SK-N-SH (cell line): ENCODE results near the gene SPSB1. TPM values are rescaled to one million over a fixed set of nuclear protein-coding genes. Genes with fewer than 3 reads are reported as not detected.
A peak's percentile ranks its signal among the peaks of the same experiment; 100 is the strongest.
"Not testable (repeated sequence)": the region's sequence is repeated elsewhere in the genome, so short reads cannot be mapped to it uniquely, and the experiment has no call there.

Experiments
- CTCF ChIA-PET: fragments of 300-600, 350-600 bp; formaldehyde crosslinking; extraction: SDS; loops from one replicate; lab custom pipeline; 2021; lab: Yijun Ruan, JAX
- POLR2A ChIA-PET: fragments of 350-600 bp; sonication (Branson Sonifier 250); formaldehyde crosslinking; extraction: SDS; loops from one replicate; lab custom pipeline; 2020; ENCODE audit warnings: antibody characterized with exemption, inconsistent platforms; lab: Yijun Ruan, JAX
- DNase-seq: peaks from one replicate; pipeline ENCODE4 v3.0.0; 2012
- H2AFZ ChIP-seq: fragments of 200-600 bp; sonication (generic); 2 replicates; pipeline ENCODE4 v1.8.1; 2016; ENCODE audit warnings: antibody characterized with exemption, mild to moderate bottlenecking, low read depth
- H3F3A ChIP-seq: fragments of 200-600 bp; sonication (generic); replicated peaks from 2 replicates; pipeline ENCODE3; 2016; ENCODE audit warnings: antibody characterized with exemption, mild to moderate bottlenecking; ENCODE audit not compliant: insufficient read depth
- H3K27ac ChIP-seq, 2 experiments: fragments of 200-500 bp in 1 of 2; fragments of 200-600 bp in 1 of 2; sonication (Bioruptor generic) in 1 of 2; sonication (generic), shearing (Covaris generic) in 1 of 2; 2 replicates each; pipeline versions ENCODE4 v1.5.1 to v1.6.1; 2014 to 2016; ENCODE audit warnings: low read depth in 2 of 2, inconsistent platforms in 1 of 2, low read length in 1 of 2, mild to moderate bottlenecking in 1 of 2, mixed read lengths in 1 of 2
- H3K27me3 ChIP-seq: fragments of 200-600 bp; sonication (generic), shearing (Covaris generic); 2 replicates; pipeline ENCODE4 v1.6.1; 2016; ENCODE audit warnings: mixed run types; ENCODE audit not compliant: insufficient read depth
- H3K36me3 ChIP-seq, 2 experiments: fragments of 200-500 bp in 1 of 2; fragments of 200-600 bp in 1 of 2; sonication (Bioruptor generic) in 1 of 2; sonication (generic) in 1 of 2; replicated peaks in 1 of 2; 2 replicates each; pipeline versions ENCODE3 to v1.5.1; 2014 to 2016; ENCODE audit warnings: low read length in 1 of 2, mild to moderate bottlenecking in 1 of 2; ENCODE audit not compliant: insufficient read depth in 2 of 2, control insufficient read depth in 1 of 2
- H3K4me1 ChIP-seq, 2 experiments: fragments of 200-500 bp in 1 of 2; fragments of 200-600 bp in 1 of 2; sonication (Bioruptor generic) in 1 of 2; sonication (generic), shearing (Covaris generic) in 1 of 2; 2 replicates each; pipeline versions ENCODE4 v1.5.1 to v1.6.1; 2014 to 2016; ENCODE audit warnings: low read depth in 1 of 2, low read length in 1 of 2, mixed run types in 1 of 2; ENCODE audit not compliant: insufficient read depth in 2 of 2, control insufficient read depth in 1 of 2
- H3K4me2 ChIP-seq: fragments of 200-600 bp; sonication (generic), shearing (Covaris generic); 2 replicates; pipeline ENCODE4 v1.6.1; 2017; ENCODE audit warnings: mixed run types
- H3K4me3 ChIP-seq, 2 experiments: fragments of 200-500 bp in 1 of 2; fragments of 200-600 bp in 1 of 2; sonication (Bioruptor generic) in 1 of 2; sonication (generic), shearing (Covaris generic) in 1 of 2; 2 replicates each; pipeline versions ENCODE4 v1.5.1 to v1.8.1; 2014 to 2016; ENCODE audit warnings: low read depth in 2 of 2, inconsistent platforms in 1 of 2, low read length in 1 of 2, mild to moderate bottlenecking in 1 of 2, mixed read lengths in 1 of 2, moderate library complexity in 1 of 2
- H3K79me2 ChIP-seq: fragments of 200-600 bp; sonication (generic); 2 replicates; pipeline ENCODE4 v1.8.1; 2017; ENCODE audit warnings: mild to moderate bottlenecking; ENCODE audit not compliant: insufficient read depth
- H3K9ac ChIP-seq: fragments of 200-600 bp; sonication (generic); 2 replicates; pipeline ENCODE4 v1.6.1; 2017; ENCODE audit warnings: mixed run types
- H3K9me2 ChIP-seq: fragments of 200-600 bp; sonication (generic); 2 replicates; pipeline ENCODE4 v1.6.1; 2017; ENCODE audit warnings: mixed run types
- H3K9me3 ChIP-seq: fragments of 200-600 bp; sonication (generic); 2 replicates; pipeline ENCODE4 v1.6.1; 2017; ENCODE audit warnings: mixed run types, mild to moderate bottlenecking, moderate library complexity
- H4K20me1 ChIP-seq: fragments of 200-600 bp; sonication (generic); 2 replicates; pipeline ENCODE4 v1.6.1; 2017; ENCODE audit warnings: mild to moderate bottlenecking, mixed run types; ENCODE audit not compliant: insufficient read depth
- CHD2 ChIP-seq: fragments of 150-350 bp; IDR thresholded peaks from 2 replicates; pipeline ENCODE4 v1.6.1; 2018; ENCODE audit warnings: low read length; ENCODE audit not compliant: partially characterized antibody
- ELF1 ChIP-seq: IDR thresholded peaks from 2 replicates; pipeline ENCODE4 v1.4.0; 2012
- EP300 ChIP-seq, 2 experiments: IDR thresholded peaks; 2 replicates each; pipeline versions ENCODE4 v1.4.0 to v1.6.1; 2012; ENCODE audit warnings: borderline replicate concordance in 1 of 2, low read depth in 1 of 2, low read length in 1 of 2
- FOSL2 ChIP-seq: IDR thresholded peaks from 2 replicates; pipeline ENCODE4 v1.4.0; 2012; ENCODE audit warnings: low read depth, mild to moderate bottlenecking, moderate library complexity, borderline replicate concordance
- FOXJ3 ChIP-seq: sonication (generic); formaldehyde crosslinking; IDR thresholded peaks from 2 replicates; pipeline ENCODE4 v1.5.1; 2020; ENCODE audit warnings: mild to moderate bottlenecking, missing genetic modification reagents
- FOXM1 ChIP-seq: IDR thresholded peaks from 2 replicates; pipeline ENCODE4 v1.4.0; 2012; ENCODE audit warnings: low read depth, mild to moderate bottlenecking
- GABPA ChIP-seq: IDR thresholded peaks from 2 replicates; pipeline ENCODE4 v1.4.0; 2012; ENCODE audit warnings: low read depth, mild to moderate bottlenecking
- JUND ChIP-seq: IDR thresholded peaks from 2 replicates; pipeline ENCODE4 v1.4.0; 2012
- NRF1 ChIP-seq: IDR thresholded peaks from 2 replicates; pipeline ENCODE4 v1.6.1; 2012; ENCODE audit warnings: low read depth, mild to moderate bottlenecking, low read length
- RAD21 ChIP-seq: IDR thresholded peaks from 2 replicates; pipeline ENCODE4 v1.6.1; 2012; ENCODE audit warnings: mild to moderate bottlenecking, low read length
- RCOR1 ChIP-seq: fragments of 150-350 bp; IDR thresholded peaks from 2 replicates; pipeline ENCODE4 v1.6.1; 2017; ENCODE audit warnings: antibody characterized with exemption, low read length
- RFX5 ChIP-seq: IDR thresholded peaks from 2 replicates; pipeline ENCODE4 v1.6.1; 2012; ENCODE audit warnings: mild to moderate bottlenecking, improper control_type of control experiment, low read length
- SMC3 ChIP-seq: IDR thresholded peaks from 2 replicates; pipeline ENCODE4 v1.6.1; 2012; ENCODE audit warnings: low read depth, low read length, improper control_type of control experiment
- TAF1 ChIP-seq: IDR thresholded peaks from 2 replicates; pipeline ENCODE4 v1.6.1; 2012; ENCODE audit warnings: low read depth, mild to moderate bottlenecking, low read length, moderate library complexity, borderline replicate concordance
- TEAD4 ChIP-seq: IDR thresholded peaks from 2 replicates; pipeline ENCODE4 v1.4.0; 2012; ENCODE audit warnings: mild to moderate bottlenecking, borderline replicate concordance; ENCODE audit not compliant: insufficient read depth
- WGBS: methylation state at CpG from one replicate; pipeline ENCODE4 v1.1.6; 2017; ENCODE audit warnings: low lambda C conversion rate; 5-methylcytosine and 5-hydroxymethylcytosine counted together
- polyA plus RNA-seq, 3 experiments: library from polyadenylated mRNA; depleted of rRNA; stranded (reverse); fragments of >200 nt; gene quantifications; 2 replicates each; pipeline ENCODE4 v1.2.3, GENCODE V29; 2012
- TF ChIP-seq, protein P1 (sequence below): IDR thresholded peaks from 2 replicates; pipeline ENCODE4 v1.4.0; 2012; ENCODE audit warnings: low read depth, borderline replicate concordance
- TF ChIP-seq, protein P2 (sequence below): fragments of 150-350 bp; IDR thresholded peaks from 2 replicates; pipeline ENCODE4 v1.6.1; 2017; ENCODE audit warnings: antibody characterized with exemption, low read length, low read depth, borderline replicate concordance
- TF ChIP-seq, protein P3 (sequence below): IDR thresholded peaks from 2 replicates; pipeline ENCODE4 v1.4.0; 2012; ENCODE audit warnings: low read depth

SPSB1 gene
- polyA plus RNA-seq, 1 of the 3 experiments (the other 2 are of a cell fraction), result 9.2 TPM

DNA sequence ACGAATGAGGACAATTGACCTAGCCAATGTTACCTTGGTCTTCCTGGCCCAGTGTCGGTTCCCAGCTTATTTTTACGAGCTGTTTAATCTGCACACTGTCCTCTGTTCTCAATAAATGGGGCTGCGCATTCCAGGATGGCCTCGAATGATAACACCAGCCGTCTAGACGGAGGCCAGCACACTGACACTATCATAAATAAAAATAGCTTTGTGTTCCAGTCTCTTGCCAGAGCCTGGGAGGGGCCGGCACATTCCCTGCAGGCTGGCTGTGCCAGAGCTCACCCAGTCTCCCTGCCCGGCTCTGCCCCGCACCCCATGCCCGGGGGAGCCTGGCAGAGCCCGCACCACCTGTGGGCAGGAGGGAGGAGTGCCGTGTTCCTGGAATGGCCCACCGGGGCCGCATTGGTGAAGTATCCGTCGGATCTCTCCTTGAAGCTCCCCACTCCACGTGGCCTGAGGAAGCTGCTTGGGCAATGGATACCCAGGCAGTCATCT lies 92.1 kb downstream of the SPSB1 start:
- WGBS, result 50% methylated on average over 11 of the region's 18 CpGs
- no peak overlapping the region for H3K9ac ChIP-seq
- H3F3A ChIP-seq, result no peaks in the 10 kb centered on the region
- no peaks in the 10 kb centered on the region for H3K27me3 ChIP-seq
- H3K79me2 ChIP-seq, result no peaks in the 10 kb centered on the region
- peak overlapping the region in 1 of 2 experiments; percentile 73; a peak in 2 of 4 replicates for H3K27ac ChIP-seq
- H3K4me3 ChIP-seq, result no peak overlapping the region
- peak overlapping the region; percentile 21; the same call in 1 of the 2 replicates for H3K4me2 ChIP-seq
- TF ChIP-seq CHD2 (no peak), GABPA (no peak), ELF1 (no peak), TEAD4 (no peak), SMC3 (no peak), FOXM1 (no peak), RAD21 (no peak), TAF1 (no peak), FOXJ3 (CRISPR knock-in tag) (no peak), FOSL2 (no peak), RCOR1 (no peak), EP300 (IDR thresholded peaks at IDR 0.05; ENCODE audit: borderline replicate concordance in 1 of 2, low read depth in 1 of 2, low read length in 1 of 2) (no peak), RFX5 (no peak), NRF1 (no peak), JUND (no peak)
- TF ChIP-seq, protein P1, sequence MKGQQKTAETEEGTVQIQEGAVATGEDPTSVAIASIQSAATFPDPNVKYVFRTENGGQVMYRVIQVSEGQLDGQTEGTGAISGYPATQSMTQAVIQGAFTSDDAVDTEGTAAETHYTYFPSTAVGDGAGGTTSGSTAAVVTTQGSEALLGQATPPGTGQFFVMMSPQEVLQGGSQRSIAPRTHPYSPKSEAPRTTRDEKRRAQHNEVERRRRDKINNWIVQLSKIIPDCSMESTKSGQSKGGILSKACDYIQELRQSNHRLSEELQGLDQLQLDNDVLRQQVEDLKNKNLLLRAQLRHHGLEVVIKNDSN, result no peak
- TF ChIP-seq, protein P2, sequence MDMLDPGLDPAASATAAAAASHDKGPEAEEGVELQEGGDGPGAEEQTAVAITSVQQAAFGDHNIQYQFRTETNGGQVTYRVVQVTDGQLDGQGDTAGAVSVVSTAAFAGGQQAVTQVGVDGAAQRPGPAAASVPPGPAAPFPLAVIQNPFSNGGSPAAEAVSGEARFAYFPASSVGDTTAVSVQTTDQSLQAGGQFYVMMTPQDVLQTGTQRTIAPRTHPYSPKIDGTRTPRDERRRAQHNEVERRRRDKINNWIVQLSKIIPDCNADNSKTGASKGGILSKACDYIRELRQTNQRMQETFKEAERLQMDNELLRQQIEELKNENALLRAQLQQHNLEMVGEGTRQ, result no peak
- TF ChIP-seq, protein P3, sequence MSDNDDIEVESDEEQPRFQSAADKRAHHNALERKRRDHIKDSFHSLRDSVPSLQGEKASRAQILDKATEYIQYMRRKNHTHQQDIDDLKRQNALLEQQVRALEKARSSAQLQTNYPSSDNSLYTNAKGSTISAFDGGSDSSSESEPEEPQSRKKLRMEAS, result no peak
- ChIA-PET CTCF (interaction anchor here (0.7 to 1.3 kb wide), 4 partner anchors 9 to 396 kb away, joined by 3 read pairs; no protein-coding TSS in a partner anchor), POLR2A (no interaction called here)
- H3K36me3 ChIP-seq, result no peaks in the 10 kb centered on the region
- H3K9me3 ChIP-seq, result no peaks in the 10 kb centered on the region
- H2AFZ ChIP-seq, result no peak overlapping the region
- no peaks in the 10 kb centered on the region for H3K9me2 ChIP-seq
- H4K20me1 ChIP-seq, result no peaks in the 10 kb centered on the region
- peak; percentile 62 for DNase-seq
- H3K4me1 ChIP-seq, result peaks cover 0 to 10% of the 10 kb centered on the region in 2 experiments; a peak in 1 of 4 replicates

DNA sequence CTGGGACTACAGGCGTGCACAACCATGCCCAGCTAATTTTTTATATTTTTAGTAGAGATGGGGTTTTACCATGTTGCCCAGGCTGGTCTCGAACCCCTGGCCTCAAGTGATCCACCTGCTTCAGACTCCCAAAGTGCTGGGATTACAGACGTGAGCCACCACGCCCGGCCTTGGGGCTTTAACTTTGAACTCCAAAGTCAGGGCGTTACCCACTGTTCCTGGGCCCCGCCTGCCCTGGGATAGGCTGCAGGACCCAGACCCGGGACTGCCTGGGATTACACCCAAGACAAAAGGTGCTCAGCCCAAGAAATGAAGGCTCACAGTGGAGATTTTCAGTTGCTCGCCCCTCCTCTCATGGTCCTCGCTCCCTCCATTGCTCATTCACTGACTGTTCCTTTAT lies 92.7 kb downstream of the SPSB1 start:
- H3K36me3 ChIP-seq, H3F3A ChIP-seq, H2AFZ ChIP-seq, H3K9ac ChIP-seq, H3K4me3 ChIP-seq, H3K9me3 ChIP-seq, H3K27ac ChIP-seq, POLR2A ChIA-PET, DNase-seq, H3K27me3 ChIP-seq, H3K9me2 ChIP-seq, H3K4me2 ChIP-seq, H4K20me1 ChIP-seq, H3K79me2 ChIP-seq: not testable (repeated sequence)
- peaks cover 0 to 10% of the 10 kb centered on the region in 2 experiments; a peak in 1 of 4 replicates for H3K4me1 ChIP-seq
- CTCF ChIA-PET, result interaction anchor here (0.7 to 1.3 kb wide), 3 partner anchors 19 to 397 kb away, joined by 3 read pairs; no protein-coding TSS in a partner anchor
- 100% methylated on average over 7 of the region's 10 CpGs for whole genome bisulfite sequencing
